Lower leg skin (tissue), 3 donors: Measurements from ENCODE around the gene LNX1.

Experiments
- CTCF ChIP-seq, 3 donors: fragments of 450-650 bp; IDR thresholded peaks; one replicate each; pipeline ENCODE4 v1.5.1; 2016; ENCODE audit warnings: antibody characterized with exemption in 3 of 3, mild to moderate bottlenecking in 3 of 3, moderate library complexity in 2 of 3
- POLR2A ChIP-seq, 2 donors: fragments of 450-650 bp; IDR thresholded peaks; one replicate each; pipeline ENCODE4 v1.6.1; 2016 to 2017; ENCODE audit warnings: antibody characterized with exemption in 2 of 2, mild to moderate bottlenecking in 1 of 2, moderate library complexity in 1 of 2

- TF ChIP-seq CTCF (IDR thresholded peaks at IDR 0.05) (no peak), POLR2A (IDR thresholded peaks at IDR 0.05) (no peak)
Observed at GRCh38 chr4:53551281-53551864, 39.9 kb downstream of the LNX1 start.
